ENCODE measurements around the gene CNTROB. TPM values are rescaled to one million over a fixed set of nuclear protein-coding genes. Genes with fewer than 3 reads are reported as not detected.
"Not testable (repeated sequence)": the region's sequence is repeated elsewhere in the genome, so short reads cannot be mapped to it uniquely, and the experiment has no call there.

Gene CNTROB
- total RNA-seq, 1 experiment from 2014 or later: 39.2 TPM

DNA sequence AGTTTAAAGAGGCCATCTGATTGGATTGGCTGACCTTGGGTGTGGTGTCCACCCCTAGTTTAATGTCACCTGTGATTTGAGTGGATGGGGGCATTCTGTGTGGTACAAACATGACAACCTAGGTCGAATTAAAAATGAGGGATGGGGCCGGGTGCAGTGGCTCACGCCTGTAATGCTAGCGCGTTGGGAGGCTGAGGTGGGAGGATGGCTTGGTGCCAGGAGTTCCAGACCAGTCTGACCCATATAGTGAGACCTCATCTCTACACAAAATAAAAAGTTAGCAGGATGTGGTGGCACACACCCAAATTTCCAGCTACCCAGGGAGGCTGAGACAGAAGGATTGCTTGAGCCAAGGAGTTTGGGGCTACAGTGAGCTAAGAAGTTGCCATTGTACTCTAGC is 14.4 kb downstream of the CNTROB start:
- ChIA-PET CTCF (interaction anchor here (0.7 to 2.0 kb wide), 4 partner anchors 24 to 111 kb away, joined by 3 to 8 read pairs (median 5); no protein-coding TSS in a partner anchor), POLR2A (no interaction called here)
- TF ChIP-seq, protein P1, sequence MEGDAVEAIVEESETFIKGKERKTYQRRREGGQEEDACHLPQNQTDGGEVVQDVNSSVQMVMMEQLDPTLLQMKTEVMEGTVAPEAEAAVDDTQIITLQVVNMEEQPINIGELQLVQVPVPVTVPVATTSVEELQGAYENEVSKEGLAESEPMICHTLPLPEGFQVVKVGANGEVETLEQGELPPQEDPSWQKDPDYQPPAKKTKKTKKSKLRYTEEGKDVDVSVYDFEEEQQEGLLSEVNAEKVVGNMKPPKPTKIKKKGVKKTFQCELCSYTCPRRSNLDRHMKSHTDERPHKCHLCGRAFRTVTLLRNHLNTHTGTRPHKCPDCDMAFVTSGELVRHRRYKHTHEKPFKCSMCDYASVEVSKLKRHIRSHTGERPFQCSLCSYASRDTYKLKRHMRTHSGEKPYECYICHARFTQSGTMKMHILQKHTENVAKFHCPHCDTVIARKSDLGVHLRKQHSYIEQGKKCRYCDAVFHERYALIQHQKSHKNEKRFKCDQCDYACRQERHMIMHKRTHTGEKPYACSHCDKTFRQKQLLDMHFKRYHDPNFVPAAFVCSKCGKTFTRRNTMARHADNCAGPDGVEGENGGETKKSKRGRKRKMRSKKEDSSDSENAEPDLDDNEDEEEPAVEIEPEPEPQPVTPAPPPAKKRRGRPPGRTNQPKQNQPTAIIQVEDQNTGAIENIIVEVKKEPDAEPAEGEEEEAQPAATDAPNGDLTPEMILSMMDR (IDR thresholded peaks at IDR 0.05; ENCODE audit: unreplicated experiment): no peak
- DNase-seq (ENCODE audit: unreplicated experiment): no peak
- intact Hi-C loops (cut with micrococcal nuclease): no loop called here
- Mint-ChIP-seq H3K4me3 (ENCODE audit: unreplicated experiment) (no peak overlapping the region), H3K27me3 (ENCODE audit: insufficient read depth, unreplicated experiment) (no peaks in the 10 kb centered on the region), H3K36me3 (ENCODE audit: insufficient read depth, unreplicated experiment) (peaks cover 75% of the 10 kb centered on the region), H3K27ac (ENCODE audit: low read depth, unreplicated experiment) (no peak overlapping the region), H3K4me1 (ENCODE audit: insufficient read depth, unreplicated experiment) (no peaks in the 10 kb centered on the region), H3K9me3 (ENCODE audit: unreplicated experiment) (no peaks in the 10 kb centered on the region)
- BruUV-seq (replicated peaks): no TSS peak

DNA sequence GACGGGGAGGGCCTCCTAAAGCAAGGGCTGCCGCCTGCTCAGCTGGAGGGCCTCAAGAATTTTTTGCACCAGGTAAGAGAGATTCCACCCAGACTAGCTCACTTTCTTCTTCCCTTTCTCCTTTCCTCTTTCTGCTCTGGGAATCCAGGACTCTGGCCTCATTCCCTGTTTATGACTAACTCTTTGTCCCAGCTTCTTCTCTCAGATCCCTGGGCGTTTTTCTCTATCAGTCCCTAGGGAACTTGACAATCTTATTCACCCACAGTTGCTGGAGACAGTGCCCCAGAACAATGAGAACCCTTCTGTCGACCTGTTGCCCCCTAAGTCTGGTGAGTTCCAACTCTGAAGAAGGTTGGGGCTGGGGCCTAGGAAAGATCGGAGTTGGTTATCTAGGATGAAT is 15.6 kb downstream of the CNTROB start:
- TF ChIP-seq, protein P1 (IDR thresholded peaks at IDR 0.05; ENCODE audit: unreplicated experiment): no peak

DNA sequence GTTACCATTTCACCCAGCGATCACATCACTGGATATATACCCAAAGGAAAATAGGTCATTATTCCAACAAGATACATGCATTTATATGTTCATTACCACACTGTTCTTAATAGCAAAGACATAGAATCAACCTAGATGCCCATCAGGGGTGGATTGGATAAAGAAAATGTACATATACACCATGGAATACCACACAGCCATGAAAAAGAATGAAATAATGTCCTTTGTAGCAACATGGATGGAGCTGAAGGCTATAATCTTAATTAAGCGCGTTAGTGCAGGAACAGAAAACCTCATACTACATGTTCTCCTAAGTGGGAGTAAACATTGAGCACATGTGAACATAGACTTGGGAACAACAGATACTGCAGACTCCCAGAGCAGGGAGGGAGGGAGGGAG is 18.6 kb downstream of the CNTROB start:
- POLR2A ChIA-PET: no interaction called here
- H3K4me3 Mint-ChIP-seq (ENCODE audit: unreplicated experiment): no peak overlapping the region
- peaks cover 38% of the 10 kb centered on the region for H3K36me3 Mint-ChIP-seq (ENCODE audit: insufficient read depth, unreplicated experiment)
- intact Hi-C loops (cut with micrococcal nuclease): no loop called here
- no peaks in the 10 kb centered on the region for H3K27me3 Mint-ChIP-seq (ENCODE audit: insufficient read depth, unreplicated experiment)
- CTCF ChIA-PET: interaction anchor here (0.6 kb wide), 1 partner anchor 184 kb away, joined by 4 read pairs; no protein-coding TSS in a partner anchor
- DNase-seq (ENCODE audit: unreplicated experiment): no peak
- H3K4me1 Mint-ChIP-seq (ENCODE audit: insufficient read depth, unreplicated experiment): no peaks in the 10 kb centered on the region
- no peaks in the 10 kb centered on the region for H3K9me3 Mint-ChIP-seq (ENCODE audit: unreplicated experiment)
- H3K27ac Mint-ChIP-seq (ENCODE audit: low read depth, unreplicated experiment): no peak overlapping the region
- TF ChIP-seq, protein P1 (IDR thresholded peaks at IDR 0.05; ENCODE audit: unreplicated experiment): no peak
- no TSS peak for BruUV-seq (replicated peaks)

More for the DNA sequence above, 15.6 kb downstream of the CNTROB start:
- Mint-ChIP-seq H3K4me1 (ENCODE audit: insufficient read depth, unreplicated experiment) (no peaks in the 10 kb centered on the region), H3K9me3 (ENCODE audit: unreplicated experiment) (no peaks in the 10 kb centered on the region), H3K27ac (ENCODE audit: low read depth, unreplicated experiment) (peak overlapping the region; percentile 70), H3K4me3 (ENCODE audit: unreplicated experiment) (no peak overlapping the region), H3K36me3 (ENCODE audit: insufficient read depth, unreplicated experiment) (peaks cover 63% of the 10 kb centered on the region), H3K27me3 (ENCODE audit: insufficient read depth, unreplicated experiment) (no peaks in the 10 kb centered on the region)
- POLR2A ChIA-PET: no interaction called here
- CTCF ChIA-PET: interaction anchor here (0.6 to 2.0 kb wide), 3 partner anchors 41 to 94 kb away, joined by 4 to 5 read pairs (median 4); no protein-coding TSS in a partner anchor
- no peak for DNase-seq (ENCODE audit: unreplicated experiment)
- BruUV-seq (replicated peaks): no TSS peak
- intact Hi-C loops (cut with micrococcal nuclease): no loop called here

DNA sequence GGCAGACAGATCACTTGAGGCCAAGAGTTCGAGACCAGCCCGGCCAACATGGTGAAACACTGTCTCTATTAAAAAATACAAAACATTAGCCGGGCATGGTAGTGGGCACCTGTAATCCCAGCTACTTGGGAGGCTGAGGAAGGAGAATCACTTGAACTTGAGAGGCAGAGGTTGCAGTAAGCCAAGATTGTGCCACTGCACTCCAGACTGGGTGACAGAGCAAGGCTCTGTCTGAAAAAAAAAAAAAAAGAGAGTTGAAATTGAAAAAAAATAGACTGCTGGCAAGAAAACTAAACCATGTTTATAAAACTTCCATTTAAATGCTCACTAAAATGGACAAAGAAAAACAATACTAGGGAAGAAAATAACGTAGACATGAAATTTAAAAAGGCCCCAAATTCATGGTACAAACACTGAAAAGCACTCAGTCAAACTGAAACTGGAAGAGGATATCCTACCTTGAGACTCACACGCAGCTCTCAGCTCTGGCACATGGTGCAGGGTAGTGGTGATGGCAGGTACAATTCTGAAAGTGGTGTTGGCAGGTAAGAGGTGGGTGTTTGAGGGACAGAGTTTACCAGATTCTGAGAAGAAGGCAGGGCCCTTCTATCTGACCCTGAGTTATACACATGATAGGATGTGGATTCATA is 19.3 kb downstream of the CNTROB start:
- H3K4me3 Mint-ChIP-seq (ENCODE audit: unreplicated experiment): no peak overlapping the region
- TF ChIP-seq, protein P1 (IDR thresholded peaks at IDR 0.05; ENCODE audit: unreplicated experiment): no peak
- POLR2A ChIA-PET: no interaction called here
- intact Hi-C loops (cut with micrococcal nuclease): no loop called here
- CTCF ChIA-PET: no interaction called here
- BruUV-seq (replicated peaks): no TSS peak
- H3K9me3 Mint-ChIP-seq (ENCODE audit: unreplicated experiment): no peaks in the 10 kb centered on the region
- DNase-seq (ENCODE audit: unreplicated experiment): no peak
- H3K36me3 Mint-ChIP-seq (ENCODE audit: insufficient read depth, unreplicated experiment): peaks cover 32% of the 10 kb centered on the region
- H3K27me3 Mint-ChIP-seq (ENCODE audit: insufficient read depth, unreplicated experiment): no peaks in the 10 kb centered on the region
- H3K4me1 Mint-ChIP-seq (ENCODE audit: insufficient read depth, unreplicated experiment): no peaks in the 10 kb centered on the region
- H3K27ac Mint-ChIP-seq (ENCODE audit: low read depth, unreplicated experiment): no peak overlapping the region

DNA sequence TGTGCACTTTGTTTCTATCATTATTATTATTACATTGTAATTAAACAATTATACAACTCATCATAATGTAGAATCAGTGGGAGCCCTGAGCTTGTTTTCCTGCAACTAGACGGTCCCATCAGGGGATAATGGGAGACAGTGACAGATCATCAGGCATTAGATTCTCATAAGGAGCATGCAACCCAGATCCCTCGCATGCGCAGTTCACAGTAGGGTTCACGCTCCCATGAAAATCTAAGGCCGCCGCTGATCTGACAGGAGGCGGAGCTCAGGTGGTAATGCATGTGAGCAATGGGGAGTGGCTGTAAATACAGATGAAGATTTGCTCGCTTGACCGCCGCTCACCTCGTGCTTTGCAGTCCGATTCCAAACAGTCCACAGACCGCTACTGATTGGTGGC is 21.3 kb downstream of the CNTROB start:
- H3K4me3 Mint-ChIP-seq (ENCODE audit: unreplicated experiment); BruUV-seq (replicated peaks); H3K9me3 Mint-ChIP-seq (ENCODE audit: unreplicated experiment); H3K27me3 Mint-ChIP-seq (ENCODE audit: insufficient read depth, unreplicated experiment); DNase-seq (ENCODE audit: unreplicated experiment); intact Hi-C loops (cut with micrococcal nuclease); H3K27ac Mint-ChIP-seq (ENCODE audit: low read depth, unreplicated experiment); H3K4me1 Mint-ChIP-seq (ENCODE audit: insufficient read depth, unreplicated experiment): not testable (repeated sequence)
- CTCF ChIA-PET: interaction anchor here (0.6 to 0.8 kb wide), 5 partner anchors 10 to 1764 kb away, joined by 3 read pairs; no protein-coding TSS in a partner anchor
- POLR2A ChIA-PET: interaction anchor here (1.3 kb wide), 1 partner anchor 21 kb away, joined by 6 read pairs; no protein-coding TSS in a partner anchor
- H3K36me3 Mint-ChIP-seq (ENCODE audit: insufficient read depth, unreplicated experiment): peaks cover 17% of the 10 kb centered on the region

Measured in MCF 10A (cell line).